OCI-LY3 (cell line): ENCODE data around the gene KIF3C.
"Not testable (repeated sequence)": the region's sequence is repeated elsewhere in the genome, so short reads cannot be mapped to it uniquely, and the experiment has no call there.

Experiments used
- H2AFZ ChIP-seq: fragments of 200-600, 300-600 bp; shearing (Covaris generic); 2 replicates; pipeline ENCODE4 v1.6.0; 2014; ENCODE audit warnings: antibody characterized with exemption, low read depth, low read length
- H3K27ac ChIP-seq: fragments of 200-600, 300-600 bp; sonication (generic); 2 replicates; pipeline ENCODE4 v1.5.1; 2014; ENCODE audit warnings: mild to moderate bottlenecking, low read length, moderate library complexity, mixed read lengths
- H3K27me3 ChIP-seq: fragments of 200-600, 300-600 bp; sonication (generic); 2 replicates; pipeline ENCODE4 v1.6.1; 2014; ENCODE audit warnings: low read depth, low read length, mixed read lengths
- H3K36me3 ChIP-seq: fragments of 200-600, 300-600 bp; sonication (generic); replicated peaks from 2 replicates; pipeline ENCODE3; 2014; ENCODE audit warnings: low read depth, low read length, mixed read lengths
- H3K4me1 ChIP-seq: fragments of 300-600, 200-600 bp; sonication (generic); 2 replicates; pipeline ENCODE4 v1.6.1; 2014; ENCODE audit warnings: low read length, mixed read lengths
- H3K4me2 ChIP-seq: fragments of 200-600, 300-600 bp; sonication (generic); 2 replicates; pipeline ENCODE4 v1.6.1; 2014; ENCODE audit warnings: low read length, mixed read lengths
- H3K4me3 ChIP-seq: fragments of 300-600, 200-600 bp; sonication (generic); 2 replicates; pipeline ENCODE4 v1.5.1; 2014; ENCODE audit warnings: antibody characterized with exemption, mild to moderate bottlenecking, low read length, moderate library complexity
- H3K79me2 ChIP-seq: fragments of 300-600, 200-600 bp; shearing (Covaris generic); 2 replicates; pipeline ENCODE4 v1.6.1; 2014; ENCODE audit warnings: mild to moderate bottlenecking, low read length, mixed read lengths
- H3K9ac ChIP-seq: fragments of 300-600, 200-600 bp; shearing (Covaris generic); 2 replicates; pipeline ENCODE4 v1.6.0; 2014; ENCODE audit warnings: mild to moderate bottlenecking, low read length, moderate library complexity
- H3K9me3 ChIP-seq: fragments of 200-600, 300-600 bp; shearing (Covaris generic); 2 replicates; pipeline ENCODE4 v1.6.1; 2014; ENCODE audit warnings: low read length, mixed read lengths; ENCODE audit not compliant: insufficient read depth
- H4K20me1 ChIP-seq: fragments of 200-600, 300-600 bp; sonication (generic); 2 replicates; pipeline ENCODE4 v1.6.1; 2016; ENCODE audit warnings: low read length, mixed read lengths; ENCODE audit not compliant: insufficient read depth
- CTCF ChIP-seq: fragments of 200-600, 300-600 bp; sonication (generic); IDR thresholded peaks from 2 replicates; pipeline ENCODE4 v1.5.1; 2014; ENCODE audit warnings: antibody characterized with exemption, low read length, low read depth
- EZH2phosphoT487 ChIP-seq: fragments of 200-600 bp; shearing (Covaris generic); IDR thresholded peaks from 2 replicates; pipeline ENCODE4 v1.6.1; 2018; ENCODE audit warnings: antibody characterized with exemption, mixed run types, low read depth

KIF3C gene

GRCh38 chr2:25899404-25899970 is 82.8 kb downstream of the KIF3C start:
- Histone ChIP-seq H3K27me3 (no peaks in the 10 kb centered on the region), H3K36me3 (no peaks in the 10 kb centered on the region), H3K9ac (no peak overlapping the region)

GRCh38 chr2:25897506-25897905 is 84.8 kb downstream of the KIF3C start:
- Histone ChIP-seq H3K4me3 (no peak overlapping the region), H3K27me3 (no peaks in the 10 kb centered on the region), H3K4me2 (0 out of 2 replicates have a peak overlapping the region, but pooled peaks have one; percentile 24), H3K9me3 (no peaks in the 10 kb centered on the region), H3K9ac (no peak overlapping the region), H3K79me2 (no peaks in the 10 kb centered on the region), H4K20me1 (no peaks in the 10 kb centered on the region), H2AFZ (no peak overlapping the region), H3K27ac (no peak overlapping the region), H3K4me1 (peaks cover 6% of the 10 kb centered on the region), H3K36me3 (no peaks in the 10 kb centered on the region)
- TF ChIP-seq CTCF (no peak), EZH2phosphoT487 (no peak)

More at GRCh38 chr2:25899404-25899970, 82.8 kb downstream of the KIF3C start:
- Histone ChIP-seq H4K20me1 (no peaks in the 10 kb centered on the region), H2AFZ (no peak overlapping the region), H3K79me2 (no peaks in the 10 kb centered on the region), H3K4me2 (no peak overlapping the region), H3K4me3 (no peak overlapping the region), H3K9me3 (no peaks in the 10 kb centered on the region), H3K27ac (no peak overlapping the region), H3K4me1 (peaks cover 6% of the 10 kb centered on the region)
- TF ChIP-seq EZH2phosphoT487 (no peak), CTCF (no peak)

GRCh38 chr2:25896308-25896707 is 86.0 kb downstream of the KIF3C start:
- H3K79me2 ChIP-seq, H4K20me1 ChIP-seq, H3K4me3 ChIP-seq, H3K27me3 ChIP-seq, H3K4me2 ChIP-seq, H3K27ac ChIP-seq, H3K9ac ChIP-seq, H3K9me3 ChIP-seq, H3K36me3 ChIP-seq, H3K4me1 ChIP-seq, H2AFZ ChIP-seq: not testable (repeated sequence)

- no peaks in the 10 kb centered on the region for H3K9me3 ChIP-seq
- H3K9ac ChIP-seq, result no peak overlapping the region
Observed at GRCh38 chr2:25895610-25896009, 86.7 kb downstream of the KIF3C start.

More at GRCh38 chr2:25895610-25896009, 86.7 kb downstream of the KIF3C start:
- no peaks in the 10 kb centered on the region for H3K36me3 ChIP-seq
- no peaks in the 10 kb centered on the region for H3K27me3 ChIP-seq
- TF ChIP-seq CTCF (no peak), EZH2phosphoT487 (no peak)
- peaks cover 6% of the 10 kb centered on the region for H3K4me1 ChIP-seq
- no peaks in the 10 kb centered on the region for H4K20me1 ChIP-seq
- no peak overlapping the region for H3K27ac ChIP-seq
- H2AFZ ChIP-seq, result no peak overlapping the region
- H3K79me2 ChIP-seq, result no peaks in the 10 kb centered on the region
- no peak overlapping the region for H3K4me3 ChIP-seq
- no peak overlapping the region for H3K4me2 ChIP-seq
